IgD-negative memory B cell (primary cell): ENCODE results near the gene GCKR. TPM values are rescaled to one million over a fixed set of nuclear protein-coding genes. Genes with fewer than 3 reads are reported as not detected.
"Not testable (repeated sequence)": the region's sequence is repeated elsewhere in the genome, so short reads cannot be mapped to it uniquely, and the experiment has no call there.

Experiments
- H3K27ac Mint-ChIP-seq, 3 donors: one replicate each; pipeline ENCODE4 v1.8.0; 2020 to 2022; ENCODE audit warnings: mild to moderate bottlenecking in 3 of 3, mixed read lengths in 3 of 3, moderate library complexity in 1 of 3
- H3K27me3 Mint-ChIP-seq: one replicate; pipeline ENCODE4 v1.8.0; 2021; ENCODE audit warnings: mixed read lengths
- H3K36me3 Mint-ChIP-seq: one replicate; pipeline ENCODE4 v1.8.0; 2020; ENCODE audit warnings: mild to moderate bottlenecking, mixed read lengths
- H3K4me1 Mint-ChIP-seq, 3 donors: one replicate each; pipeline ENCODE4 v1.8.0; 2020 to 2022; ENCODE audit warnings: mixed read lengths in 3 of 3, mild to moderate bottlenecking in 1 of 3
- H3K4me3 Mint-ChIP-seq, 4 donors: one replicate each; pipeline ENCODE4 v1.8.0; 2020 to 2022; ENCODE audit warnings: mild to moderate bottlenecking in 4 of 4, mixed read lengths in 4 of 4, moderate library complexity in 3 of 4
- H3K9me3 Mint-ChIP-seq, 3 donors: one replicate each; pipeline ENCODE4 v1.8.0; 2020 to 2021; ENCODE audit warnings: mixed read lengths in 3 of 3, mild to moderate bottlenecking in 1 of 3
- polyA plus RNA-seq: library from polyadenylated mRNA; unstranded; fragments of 300-500 nt; fragmentation: Illumina TruSeq; gene quantifications from one replicate; pipeline ENCODE4 v1.2.3, GENCODE V29; 2021

Gene GCKR
- polyA plus RNA-seq, 1 donor from 2014 or later = not detected

GRCh38 chr2:27495840-27496356, 741 bp upstream of the GCKR start:
- Mint-ChIP-seq H3K36me3 (no peaks in the 10 kb centered on the region), H3K4me1 (peaks cover 3 to 8% (median 5%) of the 10 kb centered on the region in 3 donors), H3K27ac (peak overlapping the region in 1 of 3 donors; percentile 41), H3K9me3 (no peaks in the 10 kb centered on the region), H3K4me3 (peak overlapping the region in 3 of 4 donors; percentile 50 to 72 (median 61)), H3K27me3 (peaks cover 42% of the 10 kb centered on the region)

GRCh38 chr2:27497288-27497627, 619 bp downstream of the GCKR start:
- peak overlapping the region in 1 of 3 donors; percentile 8 for H3K27ac Mint-ChIP-seq
- H3K4me3 Mint-ChIP-seq = peak overlapping the region in 1 of 4 donors; percentile 2
- H3K9me3 Mint-ChIP-seq = no peaks in the 10 kb centered on the region
- no peaks in the 10 kb centered on the region for H3K36me3 Mint-ChIP-seq
- H3K4me1 Mint-ChIP-seq = peaks cover 3 to 8% (median 3%) of the 10 kb centered on the region in 3 donors
- H3K27me3 Mint-ChIP-seq = peaks cover 42% of the 10 kb centered on the region

DNA sequence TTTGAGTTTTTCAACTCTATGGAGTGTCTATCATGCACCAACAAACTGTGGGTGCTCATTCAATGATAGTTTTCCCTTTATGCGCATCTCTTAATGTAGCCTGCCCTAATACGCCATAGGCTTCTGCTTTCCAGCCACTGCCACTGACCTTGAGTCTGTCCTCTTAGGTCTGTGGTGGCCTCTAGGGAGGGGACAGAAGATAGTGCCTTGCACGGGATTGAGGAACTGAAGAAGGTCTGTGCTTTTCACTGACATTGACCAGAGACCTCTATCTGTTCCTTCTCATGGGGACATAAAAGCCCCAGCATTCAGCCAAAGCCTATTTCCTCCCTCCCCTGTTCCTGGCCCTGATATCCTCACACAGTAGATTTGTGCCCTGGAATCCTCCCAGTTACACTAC, 2.3 kb downstream of the GCKR start:
- Mint-ChIP-seq H3K4me3 (no peak overlapping the region), H3K9me3 (no peaks in the 10 kb centered on the region), H3K27ac (no peak overlapping the region), H3K27me3 (peaks cover 37% of the 10 kb centered on the region), H3K4me1 (peaks cover 3 to 8% (median 3%) of the 10 kb centered on the region in 3 donors), H3K36me3 (no peaks in the 10 kb centered on the region)

GRCh38 chr2:27501042-27501441, 4.4 kb downstream of the GCKR start:
- peaks cover 22% of the 10 kb centered on the region for H3K27me3 Mint-ChIP-seq
- H3K9me3 Mint-ChIP-seq = no peaks in the 10 kb centered on the region
- H3K4me1 Mint-ChIP-seq = peaks cover 0 to 2% (median 0%) of the 10 kb centered on the region in 3 donors
- H3K4me3 Mint-ChIP-seq = no peak overlapping the region
- no peak overlapping the region for H3K27ac Mint-ChIP-seq
- H3K36me3 Mint-ChIP-seq = no peaks in the 10 kb centered on the region

DNA sequence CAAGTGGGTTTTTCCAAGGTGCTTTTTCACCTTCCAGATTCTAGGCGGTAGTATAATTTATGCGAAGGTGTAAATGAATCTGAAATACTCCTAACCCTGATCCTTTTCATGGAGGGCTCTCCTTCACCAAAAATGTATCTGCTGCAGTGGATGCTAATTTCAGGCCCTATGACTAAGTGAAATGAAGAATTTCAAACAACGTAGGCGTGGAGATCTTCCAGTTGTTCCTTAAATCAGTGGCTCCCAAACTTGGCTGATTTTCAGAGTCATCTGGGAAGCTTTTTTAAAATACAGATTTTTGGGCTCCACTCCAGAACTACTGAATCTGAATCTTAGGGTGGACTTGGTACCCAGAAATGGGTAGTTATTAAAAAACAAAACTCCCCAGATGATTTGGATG, 5.5 kb downstream of the GCKR start:
- no peaks in the 10 kb centered on the region for H3K4me1 Mint-ChIP-seq

GRCh38 chr2:27506587-27506986, 9.9 kb downstream of the GCKR start:
- H3K4me3 Mint-ChIP-seq = no peak overlapping the region
- H3K9me3 Mint-ChIP-seq = no peaks in the 10 kb centered on the region
- H3K4me1 Mint-ChIP-seq = no peaks in the 10 kb centered on the region
- H3K27ac Mint-ChIP-seq = no peak overlapping the region
- no peaks in the 10 kb centered on the region for H3K36me3 Mint-ChIP-seq
- peaks cover 6% of the 10 kb centered on the region for H3K27me3 Mint-ChIP-seq

More for the DNA sequence above, 5.5 kb downstream of the GCKR start:
- peaks cover 11% of the 10 kb centered on the region for H3K27me3 Mint-ChIP-seq
- no peaks in the 10 kb centered on the region for H3K36me3 Mint-ChIP-seq
- H3K27ac Mint-ChIP-seq = no peak overlapping the region
- no peak overlapping the region for H3K4me3 Mint-ChIP-seq
- H3K9me3 Mint-ChIP-seq = no peaks in the 10 kb centered on the region

DNA sequence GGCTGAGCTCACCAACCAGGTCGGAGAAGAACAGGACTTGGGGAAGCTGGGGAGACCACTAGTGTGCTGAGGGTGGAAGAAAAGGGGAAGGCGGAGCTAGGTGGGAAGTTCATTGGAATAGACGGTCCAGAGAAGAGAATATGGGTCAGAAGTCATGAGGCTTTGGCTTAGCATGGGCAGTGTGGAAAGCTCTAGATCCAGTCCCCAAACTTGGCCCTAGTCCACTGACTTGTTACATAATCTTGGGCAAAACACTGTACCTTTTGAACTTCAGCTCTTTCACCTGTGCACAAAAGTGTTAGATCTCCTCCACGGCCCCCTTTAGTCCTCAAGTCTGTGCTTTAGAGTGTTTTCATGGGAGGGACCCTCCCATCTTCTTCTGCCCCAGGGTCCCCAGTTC, 10.7 kb downstream of the GCKR start:
- Mint-ChIP-seq H3K36me3 (no peaks in the 10 kb centered on the region), H3K4me1 (no peaks in the 10 kb centered on the region), H3K27me3 (peaks cover 6% of the 10 kb centered on the region), H3K4me3 (no peak overlapping the region), H3K9me3 (no peaks in the 10 kb centered on the region), H3K27ac (no peak overlapping the region)

DNA sequence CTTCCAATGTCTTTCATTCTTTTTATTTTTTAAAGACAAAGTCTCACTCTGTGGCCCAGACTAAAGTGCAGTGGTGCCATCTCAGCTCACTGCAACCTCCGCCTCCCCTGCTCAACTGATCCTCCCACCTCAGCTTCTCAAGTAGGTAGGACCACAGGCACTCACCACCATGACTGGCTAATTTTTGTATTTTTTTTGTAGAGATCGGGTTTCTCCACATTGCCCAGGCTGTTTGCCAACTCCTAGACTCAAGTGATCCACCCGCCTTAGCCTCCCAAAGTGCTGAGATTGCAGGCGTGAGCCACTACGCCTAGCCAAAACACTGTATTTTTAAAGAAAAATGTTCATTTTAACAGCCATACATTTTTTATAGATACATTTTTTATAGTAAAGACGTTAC, 12.7 kb downstream of the GCKR start:
- H3K27ac Mint-ChIP-seq = no peak overlapping the region
- no peak overlapping the region for H3K4me3 Mint-ChIP-seq
- peaks cover 10% of the 10 kb centered on the region for H3K27me3 Mint-ChIP-seq
- no peaks in the 10 kb centered on the region for H3K9me3 Mint-ChIP-seq
- no peaks in the 10 kb centered on the region for H3K4me1 Mint-ChIP-seq
- no peaks in the 10 kb centered on the region for H3K36me3 Mint-ChIP-seq

GRCh38 chr2:27518113-27518781, 21.6 kb downstream of the GCKR start:
- no peaks in the 10 kb centered on the region for H3K4me1 Mint-ChIP-seq
- H3K36me3 Mint-ChIP-seq = no peaks in the 10 kb centered on the region
- H3K4me3 Mint-ChIP-seq = no peak overlapping the region

DNA sequence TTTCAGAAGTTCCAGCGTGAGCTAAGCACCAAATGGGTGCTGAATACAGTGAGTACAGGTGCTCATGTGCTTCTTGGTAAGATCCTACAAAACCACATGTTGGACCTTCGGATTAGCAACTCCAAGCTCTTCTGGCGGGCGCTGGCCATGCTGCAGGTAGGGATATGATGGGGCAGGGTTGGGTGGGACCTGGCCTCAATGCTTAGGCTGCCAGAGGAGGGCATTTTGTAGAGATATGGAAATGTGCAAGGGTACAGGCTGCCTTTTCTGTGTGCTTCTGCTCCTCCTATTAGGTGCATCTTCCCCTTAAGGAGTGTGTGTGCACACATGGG, 22.1 kb downstream of the GCKR start:
- H3K4me3 Mint-ChIP-seq = no peak overlapping the region
- no peaks in the 10 kb centered on the region for H3K36me3 Mint-ChIP-seq
- no peaks in the 10 kb centered on the region for H3K9me3 Mint-ChIP-seq
- no peaks in the 10 kb centered on the region for H3K4me1 Mint-ChIP-seq
- no peak overlapping the region for H3K27ac Mint-ChIP-seq
- peaks cover 7% of the 10 kb centered on the region for H3K27me3 Mint-ChIP-seq

More at GRCh38 chr2:27518113-27518781, 21.6 kb downstream of the GCKR start:
- H3K27ac Mint-ChIP-seq = no peak overlapping the region
- H3K9me3 Mint-ChIP-seq = no peaks in the 10 kb centered on the region
- peaks cover 7% of the 10 kb centered on the region for H3K27me3 Mint-ChIP-seq

- no peak overlapping the region for H3K4me3 Mint-ChIP-seq
- no peak overlapping the region for H3K27ac Mint-ChIP-seq
- no peaks in the 10 kb centered on the region for H3K36me3 Mint-ChIP-seq
- no peaks in the 10 kb centered on the region for H3K9me3 Mint-ChIP-seq
- peaks cover 12% of the 10 kb centered on the region for H3K27me3 Mint-ChIP-seq
- H3K4me1 Mint-ChIP-seq = no peaks in the 10 kb centered on the region
Measured at GRCh38 chr2:27520316-27520715, 23.7 kb downstream of the GCKR start.

DNA sequence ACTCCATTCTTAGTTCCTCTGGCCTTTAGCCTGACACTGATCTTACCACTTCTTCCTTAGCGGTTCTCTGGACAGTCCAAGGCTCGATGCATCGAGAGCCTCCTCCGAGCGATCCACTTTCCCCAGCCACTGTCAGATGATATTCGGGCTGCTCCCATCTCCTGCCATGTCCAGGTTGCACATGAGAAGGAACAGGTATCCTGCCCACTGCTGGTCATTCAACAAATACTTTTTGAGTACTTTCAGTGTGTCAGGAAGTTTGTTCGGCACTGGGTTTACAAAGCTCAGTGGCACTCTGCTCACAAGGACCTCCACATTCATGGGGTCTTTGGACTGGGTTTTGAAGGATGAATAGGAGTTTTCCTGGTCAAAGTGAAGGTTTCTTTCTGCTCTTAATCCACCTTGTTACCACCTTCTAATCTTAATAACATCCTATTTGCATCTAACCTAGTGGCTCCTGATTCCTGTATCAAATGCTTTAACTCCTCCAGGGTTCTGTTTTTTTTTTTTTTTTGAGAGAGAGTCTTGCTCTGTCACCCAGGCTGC, 25.8 kb downstream of the GCKR start:
- no peaks in the 10 kb centered on the region for H3K36me3 Mint-ChIP-seq

GRCh38 chr2:27527182-27527581, 30.5 kb downstream of the GCKR start:
- no peak overlapping the region for H3K4me3 Mint-ChIP-seq

More for the DNA sequence above, 25.8 kb downstream of the GCKR start:
- no peak overlapping the region for H3K27ac Mint-ChIP-seq
- no peak overlapping the region for H3K4me3 Mint-ChIP-seq
- peaks cover 13% of the 10 kb centered on the region for H3K27me3 Mint-ChIP-seq
- H3K9me3 Mint-ChIP-seq = no peaks in the 10 kb centered on the region
- H3K4me1 Mint-ChIP-seq = no peaks in the 10 kb centered on the region

GRCh38 chr2:27531983-27532382, 35.3 kb downstream of the GCKR start:
- Mint-ChIP-seq H3K9me3 (peaks cover 0 to 2% (median 0%) of the 10 kb centered on the region in 3 donors), H3K4me1 (no peaks in the 10 kb centered on the region), H3K27me3 (peaks cover 7% of the 10 kb centered on the region), H3K27ac (no peak overlapping the region), H3K4me3 (no peak overlapping the region), H3K36me3 (no peaks in the 10 kb centered on the region)

More at GRCh38 chr2:27527182-27527581, 30.5 kb downstream of the GCKR start:
- Mint-ChIP-seq H3K36me3 (no peaks in the 10 kb centered on the region), H3K27me3 (peaks cover 9% of the 10 kb centered on the region), H3K4me1 (no peaks in the 10 kb centered on the region), H3K27ac (no peak overlapping the region), H3K9me3 (peaks cover 0 to 2% (median 0%) of the 10 kb centered on the region in 3 donors)

DNA sequence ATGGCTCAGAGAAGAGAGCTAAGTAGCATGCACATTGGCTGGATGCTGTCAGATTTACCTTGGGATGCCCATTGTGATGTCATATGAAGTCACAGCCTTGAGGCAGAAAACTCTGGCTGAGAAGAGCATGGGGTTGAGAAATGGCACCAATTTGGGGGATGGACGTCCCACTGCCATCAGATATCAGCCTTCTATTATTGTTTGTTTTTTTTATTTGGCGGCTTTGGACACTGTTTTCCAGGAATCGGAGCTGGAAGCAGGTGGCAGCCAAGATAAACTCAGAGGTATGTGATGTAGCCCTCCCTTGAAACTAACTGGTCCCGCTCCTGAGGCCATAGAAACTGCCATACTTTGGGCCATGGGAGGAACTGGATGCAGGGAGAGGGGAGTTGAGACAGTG, 40.6 kb downstream of the GCKR start:
- no peak overlapping the region for H3K4me3 Mint-ChIP-seq
- H3K4me1 Mint-ChIP-seq = no peaks in the 10 kb centered on the region
- peaks cover 5% of the 10 kb centered on the region for H3K27me3 Mint-ChIP-seq
- H3K9me3 Mint-ChIP-seq = peaks cover 0 to 3% (median 0%) of the 10 kb centered on the region in 3 donors
- no peaks in the 10 kb centered on the region for H3K36me3 Mint-ChIP-seq
- H3K27ac Mint-ChIP-seq = no peak overlapping the region

DNA sequence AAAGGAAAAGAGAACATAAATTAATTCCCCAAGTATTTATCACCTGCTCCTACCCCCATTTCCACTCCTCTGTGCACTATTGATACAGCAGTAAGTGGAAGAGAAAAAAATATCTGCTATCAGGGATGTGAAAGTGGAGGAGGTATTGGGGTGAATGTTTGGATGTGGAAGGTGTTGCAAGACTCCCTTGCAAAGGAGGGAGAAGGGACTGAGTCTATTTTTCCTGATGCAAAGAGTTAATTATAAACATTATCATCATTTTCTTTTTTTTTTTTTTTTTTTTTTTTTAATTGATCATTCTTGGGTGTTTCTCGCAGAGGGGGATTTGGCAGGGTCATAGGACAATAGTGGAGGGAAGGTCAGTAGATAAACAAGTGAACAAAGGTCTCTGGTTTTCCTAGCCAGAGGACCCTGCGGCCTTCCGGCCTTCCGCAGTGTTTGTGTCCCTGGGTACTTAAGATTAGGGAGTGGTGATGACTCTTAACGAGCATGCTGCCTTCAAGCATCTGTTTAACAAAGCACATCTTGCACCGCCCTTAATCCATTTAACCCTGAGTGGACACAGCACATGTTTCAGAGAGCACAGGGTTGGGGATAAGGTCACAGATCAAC, 42.3 kb downstream of the GCKR start:
- H3K9me3 Mint-ChIP-seq, H3K4me1 Mint-ChIP-seq, H3K4me3 Mint-ChIP-seq, H3K27ac Mint-ChIP-seq, H3K36me3 Mint-ChIP-seq, H3K27me3 Mint-ChIP-seq: not testable (repeated sequence)
